GM04504 (cell line): ENCODE results near the gene PADI4.
"Not testable (repeated sequence)": the region's sequence is repeated elsewhere in the genome, so short reads cannot be mapped to it uniquely, and the experiment has no call there.

Experiments
- DNase-seq: peaks from one replicate; pipeline ENCODE4 v3.0.0-alpha.2; 2012; ENCODE audit warnings: low read depth

The PADI4 gene

DNA sequence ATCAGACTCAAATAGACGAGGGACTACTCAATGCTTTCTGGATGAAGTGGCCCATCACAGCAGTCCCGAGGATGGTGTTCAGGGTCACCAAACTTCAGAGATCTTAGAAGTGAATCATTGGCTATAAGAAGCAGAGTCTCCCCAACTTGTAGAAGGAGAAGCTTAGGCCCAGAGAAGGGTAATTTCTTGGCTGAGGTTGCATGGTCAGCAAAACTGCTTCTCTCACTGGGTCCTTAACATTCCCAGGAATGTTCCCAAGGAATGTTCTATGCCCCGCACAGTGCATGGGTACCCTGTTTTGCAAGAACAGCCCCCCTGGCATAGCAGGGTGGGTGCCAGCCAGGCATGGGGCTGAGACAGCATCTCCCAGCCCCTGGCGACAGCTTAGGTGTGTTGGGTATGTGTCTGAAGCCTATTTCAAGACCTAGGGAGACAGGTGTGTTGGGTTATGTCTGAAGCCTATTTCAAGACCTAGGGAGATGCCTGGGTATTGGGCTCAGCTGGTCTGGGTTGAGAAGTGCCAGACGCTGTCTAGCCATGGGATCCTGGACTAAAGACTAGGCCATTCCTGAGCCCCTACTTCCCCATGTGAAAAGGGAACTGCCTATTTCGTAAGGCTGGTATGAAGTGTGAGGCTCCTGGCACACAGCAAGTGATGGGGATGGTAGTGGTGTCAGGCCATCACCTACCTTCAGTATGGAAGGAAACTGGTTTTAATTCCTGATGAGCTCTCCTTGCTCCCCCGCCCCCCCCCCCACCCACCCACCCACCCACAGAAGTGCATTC, 90.1 kb downstream of the PADI4 start:
- no peak for DNase-seq

DNA sequence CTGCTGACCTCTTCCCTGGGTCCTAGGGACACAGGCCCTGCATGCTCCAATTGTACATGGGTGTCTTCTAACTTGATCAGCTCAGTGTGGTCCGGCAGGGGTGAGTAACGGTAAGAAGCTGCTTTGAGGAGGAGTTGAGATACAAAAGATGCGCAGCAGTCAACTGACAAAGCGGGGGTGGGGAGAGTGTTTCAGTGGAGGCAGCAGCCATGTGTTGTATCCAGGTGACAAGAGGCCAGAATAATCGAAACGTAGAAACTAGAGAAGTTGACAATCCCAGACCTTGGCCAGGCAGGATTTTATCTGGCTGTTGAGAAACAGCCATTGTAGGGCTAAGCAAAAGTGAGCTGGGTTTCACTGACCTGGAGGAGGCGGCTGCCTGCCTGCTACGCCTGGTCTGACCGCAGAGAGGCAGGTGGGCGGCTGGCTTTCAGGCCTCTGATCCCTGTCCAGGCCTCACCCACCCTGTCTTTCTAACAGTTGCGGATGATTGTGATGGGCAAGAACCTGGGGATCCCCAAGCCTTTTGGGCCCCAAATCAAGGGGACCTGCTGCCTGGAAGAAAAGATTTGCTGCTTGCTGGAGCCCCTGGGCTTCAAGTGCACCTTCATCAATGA, 92.8 kb downstream of the PADI4 start:
- DNase-seq = no peak

- DNase-seq = no peak
These were observed 93.8 kb downstream of the PADI4 start for GRCh38 chr1:17401841-17402240.

DNA sequence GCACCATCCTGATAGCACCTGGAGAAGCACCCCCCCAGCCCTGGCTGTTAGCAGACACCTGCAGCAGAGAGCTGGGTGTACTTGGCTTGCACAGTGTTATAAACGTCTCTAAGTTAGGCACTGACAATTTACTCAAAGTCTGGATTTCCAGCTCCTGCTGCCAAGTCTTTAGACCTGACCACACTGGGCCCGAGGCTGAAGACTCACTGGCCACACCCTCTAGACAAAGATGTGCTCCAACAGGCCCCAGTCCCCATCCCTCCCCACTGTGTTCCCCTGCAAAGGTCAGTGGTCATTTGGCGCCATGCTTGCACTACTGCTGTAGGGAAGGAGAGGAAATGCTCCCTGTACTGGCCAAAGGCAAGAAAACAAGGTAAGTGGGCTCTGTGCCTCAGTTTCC, 95.1 kb downstream of the PADI4 start:
- DNase-seq = no peak

GRCh38 chr1:17404034-17404684, 96.2 kb downstream of the PADI4 start:
- no peak for DNase-seq

GRCh38 chr1:17404820-17405219, 96.8 kb downstream of the PADI4 start:
- no peak for DNase-seq

DNA sequence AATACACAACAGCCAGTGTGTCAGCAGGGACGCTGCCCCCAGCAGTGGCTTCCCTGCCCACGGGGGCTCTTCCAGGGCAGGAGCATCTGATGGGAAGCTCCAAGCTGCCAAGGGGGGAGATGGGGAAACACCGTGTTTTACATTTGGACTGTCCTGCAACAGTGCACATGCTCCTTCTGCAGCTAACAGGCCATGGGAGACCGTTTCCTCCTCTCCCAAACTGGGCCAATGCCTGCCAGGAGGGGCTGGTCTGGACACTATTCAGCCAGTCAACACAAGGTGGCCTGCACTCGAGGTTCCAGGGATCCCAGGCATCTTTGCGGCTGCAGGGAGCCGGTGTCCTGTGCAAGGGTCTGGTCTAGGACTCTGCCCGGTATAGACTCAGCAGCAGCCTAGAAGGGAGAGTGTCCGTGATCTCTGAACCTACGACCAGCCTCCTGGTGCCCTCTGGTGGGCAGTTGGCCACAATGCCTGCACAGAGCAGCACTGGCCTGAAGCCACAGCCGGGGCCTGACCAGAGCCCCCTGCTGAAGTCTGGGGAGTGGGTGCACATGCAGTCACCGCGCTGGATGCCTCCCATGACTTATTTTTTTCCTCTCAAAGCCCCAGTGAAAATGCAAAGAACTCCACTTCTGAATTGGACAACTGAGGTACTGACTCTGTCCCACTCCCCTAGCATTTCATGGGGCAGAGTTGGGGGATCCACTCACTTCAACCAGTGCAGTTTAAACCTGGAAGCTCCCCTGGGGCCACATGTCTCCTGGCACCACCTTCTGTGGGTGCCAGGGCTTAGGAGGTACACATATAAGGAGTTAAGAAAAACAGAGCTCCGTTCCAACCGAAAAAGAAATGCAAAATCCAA, 98.1 kb downstream of the PADI4 start:
- DNase-seq = peak; percentile 17

- not testable (repeated sequence) for DNase-seq
These were observed 98.9 kb downstream of the PADI4 start for GRCh38 chr1:17406760-17407475.

DNA sequence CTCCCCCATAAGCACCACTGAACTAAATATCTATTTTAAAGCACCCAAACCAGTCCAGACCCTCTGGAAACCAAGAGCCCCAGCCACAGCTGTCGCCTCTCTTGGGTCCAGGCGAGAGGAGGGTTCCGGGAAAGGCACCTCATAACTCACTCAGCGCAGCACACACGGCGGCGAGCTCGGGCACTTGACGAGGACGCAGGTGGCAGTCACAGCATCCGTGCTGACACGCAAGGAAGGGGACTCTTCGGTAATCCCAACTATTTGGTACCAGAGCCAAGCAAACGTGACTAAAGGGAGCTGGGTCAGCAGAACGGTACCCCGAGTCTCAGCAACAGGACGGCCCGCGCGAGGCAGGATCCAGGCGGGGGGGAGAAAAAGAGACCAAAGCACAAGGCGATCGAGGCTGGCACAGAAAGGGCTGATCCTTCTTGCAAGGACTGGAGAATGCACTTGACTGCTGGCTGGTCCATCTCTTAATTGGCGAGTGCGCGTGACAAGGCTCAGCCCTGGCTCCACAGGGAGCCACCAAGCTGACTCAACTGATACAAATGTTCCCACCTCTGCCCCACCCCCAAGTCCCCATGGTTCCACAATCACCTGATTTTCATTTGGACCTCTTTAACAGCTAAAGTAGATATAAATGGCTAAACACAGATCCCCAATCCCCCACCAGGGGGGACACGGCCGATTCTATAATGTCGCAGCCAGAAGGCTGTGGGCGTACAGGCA, 100.0 kb downstream of the PADI4 start:
- DNase-seq = not testable (repeated sequence)

DNA sequence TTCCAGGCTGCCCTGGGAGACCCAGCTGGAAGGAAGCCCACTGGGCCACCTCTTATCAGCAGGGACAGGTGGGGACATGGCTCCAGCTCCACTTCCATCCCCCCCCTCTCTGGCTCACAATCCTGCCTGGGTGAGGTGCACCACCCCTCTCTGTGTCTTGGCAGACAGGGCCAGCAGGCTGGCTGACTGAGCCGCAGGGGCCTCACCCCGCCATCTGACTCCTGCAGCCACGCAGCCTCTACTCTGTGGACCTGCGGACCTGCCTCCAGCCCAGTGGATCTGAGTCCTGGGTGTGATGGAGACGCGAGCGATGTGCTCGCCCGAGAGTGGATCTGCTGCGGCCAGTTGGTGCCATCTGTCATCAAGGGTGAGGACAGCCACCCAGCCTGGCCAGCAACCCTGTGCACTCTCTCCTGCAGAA, 101.4 kb downstream of the PADI4 start:
- no peak for DNase-seq

- no peak for DNase-seq
These were observed 104.3 kb downstream of the PADI4 start for GRCh38 chr1:17412093-17412870.
